GM12873 (cell line): Measurements from ENCODE around the gene MAP2.

Experiments used
- CTCF ChIP-seq: IDR thresholded peaks from 2 replicates; pipeline ENCODE4 v1.5.1; 2012; ENCODE audit warnings: low read depth, mild to moderate bottlenecking, moderate library complexity, low read length, control low read depth; ENCODE audit not compliant: insufficient read depth; ENCODE audit errors: missing control alignments

The MAP2 gene

GRCh38 chr2:209468846-209469245 is 45.0 kb downstream of the MAP2 start:
- no peak for TF ChIP-seq CTCF

GRCh38 chr2:209469481-209469880 is 45.6 kb downstream of the MAP2 start:
- TF ChIP-seq CTCF = no peak

- TF ChIP-seq CTCF = no peak
Observed at GRCh38 chr2:209470466-209470865, 46.6 kb downstream of the MAP2 start.

- TF ChIP-seq CTCF = no peak
Observed at GRCh38 chr2:209471037-209471436, 47.2 kb downstream of the MAP2 start.

GRCh38 chr2:209472112-209472832 is 48.4 kb downstream of the MAP2 start:
- no peak for TF ChIP-seq CTCF

GRCh38 chr2:209472871-209473270 is 49.0 kb downstream of the MAP2 start:
- TF ChIP-seq CTCF = no peak

GRCh38 chr2:209473930-209474419 is 50.1 kb downstream of the MAP2 start:
- no peak for TF ChIP-seq CTCF

GRCh38 chr2:209474960-209475359 is 51.1 kb downstream of the MAP2 start:
- TF ChIP-seq CTCF = no peak
